HepG2 (cell line): Measurements from ENCODE around the gene HNRNPUL1. TPM values are rescaled to one million over a fixed set of nuclear protein-coding genes. Genes with fewer than 3 reads are reported as not detected.

ENCODE experiments used
- ATAC-seq: fragments of 200-7000 bp; cut with Tn5 transposase; 3 replicates; pipeline ENCODE4 v1.9.1; 2020; ENCODE audit warnings: mild to moderate bottlenecking, moderate library complexity
- BruUV-seq: library from RNA; stranded (reverse); fragments of 400-500 nt; replicated peaks from 2 replicates; lab custom pipeline; 2021; lab: Mats Ljungman, UMichigan
- CTCF ChIA-PET: fragments of 300-600 bp; formaldehyde crosslinking; extraction: SDS; loops from one replicate; lab custom pipeline; 2021; ENCODE audit warnings: low total read pairs, inconsistent platforms, low intra/inter-chr PET ratio; lab: Yijun Ruan, JAX
- POLR2A ChIA-PET: fragments of 350-600 bp; sonication (Branson Sonifier 250); formaldehyde crosslinking; loops from one replicate; lab custom pipeline; 2020; ENCODE audit warnings: antibody characterized with exemption, inconsistent platforms; lab: Yijun Ruan, JAX
- DNase-seq: peaks from one replicate; pipeline ENCODE4 v3.0.0-alpha.2; 2015; ENCODE audit warnings: low spot score
- FAIRE-seq: peaks from 3 replicates; lab custom pipeline; 2011; peaks lifted over from hg19 to GRCh38; lab: Jason Lieb, UNC
- H2AFZ ChIP-seq: one replicate; pipeline ENCODE4 v1.6.1; 2011; ENCODE audit warnings: low read length, inconsistent platforms
- H3K27ac ChIP-seq: fragments of 300-600 bp; 3 replicates; pipeline ENCODE4 v1.8.0; 2011; ENCODE audit warnings: mixed run types, mild to moderate bottlenecking, mixed read lengths, low read length, inconsistent platforms; ENCODE audit not compliant: insufficient read depth; ENCODE audit errors: extremely low read length
- H3K27me3 ChIP-seq, 2 experiments: fragments of 200-600 bp in 1 of 2; 2 replicates in 1 of 2; 3 replicates in 1 of 2; pipeline versions ENCODE4 v1.6.0 to v1.8.0; 2011; ENCODE audit warnings: low read length in 2 of 2, mild to moderate bottlenecking in 2 of 2, moderate library complexity in 2 of 2, inconsistent platforms in 1 of 2; ENCODE audit not compliant: insufficient read depth in 2 of 2, control insufficient read depth in 1 of 2
- H3K36me3 ChIP-seq, 2 experiments: fragments of 200-600 bp in 1 of 2; replicated peaks in 1 of 2; 2 replicates in 1 of 2; 3 replicates in 1 of 2; pipeline versions ENCODE4 v1.5.1 to v1.8.0; 2011; ENCODE audit warnings: low read length in 2 of 2, inconsistent platforms in 1 of 2; ENCODE audit not compliant: insufficient read depth in 2 of 2, control insufficient read depth in 1 of 2
- H3K4me1 ChIP-seq: 2 replicates; pipeline ENCODE4 v1.5.1; 2012; ENCODE audit warnings: low read length, inconsistent platforms; ENCODE audit not compliant: insufficient read depth
- H3K4me2 ChIP-seq: 2 replicates; pipeline ENCODE4 v1.6.0; 2011; ENCODE audit warnings: low read depth, low read length, inconsistent platforms
- H3K4me3 ChIP-seq, 3 experiments: fragments of 200-600 bp in 1 of 3; sonication (generic), shearing (Covaris generic) in 1 of 3; replicated peaks in 1 of 3; 2 replicates each; pipeline ENCODE4 v1.5.1; 2011 to 2016; ENCODE audit warnings: low read length in 3 of 3, inconsistent platforms in 2 of 3, low read depth in 2 of 3, mild to moderate bottlenecking in 2 of 3, control low read depth in 1 of 3, mixed read lengths in 1 of 3; ENCODE audit not compliant: insufficient read depth in 1 of 3
- H3K79me2 ChIP-seq: one replicate; pipeline ENCODE4 v1.6.1; 2011; ENCODE audit warnings: low read length, inconsistent platforms; ENCODE audit not compliant: insufficient read depth
- H3K9ac ChIP-seq: 2 replicates; pipeline ENCODE4 v1.6.0; 2011; ENCODE audit warnings: mild to moderate bottlenecking, low read depth, low read length, inconsistent platforms; ENCODE audit not compliant: insufficient read depth
- H3K9me3 ChIP-seq: 2 replicates; pipeline ENCODE4 v1.5.1; 2012; ENCODE audit warnings: mild to moderate bottlenecking, low read length
- H4K20me1 ChIP-seq: 2 replicates; pipeline ENCODE4 v1.6.0; 2011; ENCODE audit warnings: inconsistent platforms, mild to moderate bottlenecking, low read length, moderate library complexity; ENCODE audit not compliant: insufficient read depth
- EP300 ChIP-seq, 3 experiments: sonication (generic) in 1 of 3; formaldehyde crosslinking in 1 of 3; IDR thresholded peaks; 2 replicates each; pipeline versions ENCODE4 v1.5.1 to v1.6.1; 2011 to 2020; ENCODE audit warnings: low read depth in 2 of 3, low read length in 2 of 3, borderline replicate concordance in 1 of 3, improper control_type of control experiment in 1 of 3, mild to moderate bottlenecking in 1 of 3, missing genetic modification reagents in 1 of 3, moderate library complexity in 1 of 3
- FOSL2 ChIP-seq: sonication (generic); formaldehyde crosslinking; IDR thresholded peaks from 2 replicates; pipeline ENCODE4 v1.4.0; 2020; ENCODE audit warnings: missing genetic modification reagents
- HES4 ChIP-seq: sonication (generic); formaldehyde crosslinking; IDR thresholded peaks from 2 replicates; pipeline ENCODE4 v1.9.0; 2021; ENCODE audit warnings: mild to moderate bottlenecking, missing genetic modification reagents, borderline replicate concordance
- IKZF1 ChIP-seq: fragments of 450-650 bp; IDR thresholded peaks from 2 replicates; pipeline ENCODE4 v1.7.1; 2016
- SP5 ChIP-seq: IDR thresholded peaks from 2 replicates; pipeline ENCODE4 v1.6.1; 2016; ENCODE audit warnings: low read depth, borderline replicate concordance
- TEAD3 ChIP-seq: optimal IDR thresholded peaks from 2 replicates; pipeline ENCODE3; 2016; ENCODE audit warnings: borderline replicate concordance
- WGBS: methylation state at CpG from one replicate; pipeline ENCODE4 v1.1.6; 2017; ENCODE audit warnings: low lambda C conversion rate; 5-methylcytosine and 5-hydroxymethylcytosine counted together
- in situ Hi-C: cut with HindIII; loops from 2 replicates; pipeline ENCODE4 v1.10.0; 2017; ENCODE audit warnings: low pct_unique_long_range_greater_than_20kb; ENCODE audit not compliant: extremely low pct_ligation_motif_present
- intact Hi-C: fragments of 100-400 bp; cut with micrococcal nuclease; formaldehyde crosslinking; loops from one replicate; pipeline ENCODE4 v1.10.0; 2022; ENCODE audit not compliant: unreplicated experiment
- polyA plus RNA-seq, 8 experiments: library from polyadenylated mRNA; depleted of rRNA in 3 of 8; stranded (reverse) in 7 of 8; unstranded in 1 of 8; fragments of >200 nt; fragmentation: Illumina TruSeq in 4 of 8; extraction: Trizol in 4 of 8; gene quantifications; 2 replicates each; pipeline versions ENCODE4 v1.2.1 to v1.2.3, GENCODE V29; 2011 to 2016; ENCODE audit warnings: low read depth in 4 of 8, missing spikeins in 1 of 8, mixed read lengths in 1 of 8; ENCODE audit not compliant: insufficient read depth in 1 of 8
- total RNA-seq, 5 experiments: library from RNA; depleted of rRNA; stranded (reverse); fragments of >200 nt; fragmentation: Illumina TruSeq; extraction: Trizol; gene quantifications; 2 replicates each; pipeline ENCODE4 v1.2.3, GENCODE V29; 2016; ENCODE audit warnings: low read depth in 1 of 5
- TF ChIP-seq, protein P1 (sequence below): sonication (generic); formaldehyde crosslinking; IDR thresholded peaks from 2 replicates; pipeline ENCODE4 v1.5.1; 2020; ENCODE audit warnings: mild to moderate bottlenecking, missing genetic modification reagents, moderate library complexity

HNRNPUL1 gene
- total and polyA plus RNA-seq, 2 of the 13 experiments (the other 11 are each of a cell fraction or from before 2014, with no cell fraction given) = 30.9 to 81.7 TPM

DNA sequence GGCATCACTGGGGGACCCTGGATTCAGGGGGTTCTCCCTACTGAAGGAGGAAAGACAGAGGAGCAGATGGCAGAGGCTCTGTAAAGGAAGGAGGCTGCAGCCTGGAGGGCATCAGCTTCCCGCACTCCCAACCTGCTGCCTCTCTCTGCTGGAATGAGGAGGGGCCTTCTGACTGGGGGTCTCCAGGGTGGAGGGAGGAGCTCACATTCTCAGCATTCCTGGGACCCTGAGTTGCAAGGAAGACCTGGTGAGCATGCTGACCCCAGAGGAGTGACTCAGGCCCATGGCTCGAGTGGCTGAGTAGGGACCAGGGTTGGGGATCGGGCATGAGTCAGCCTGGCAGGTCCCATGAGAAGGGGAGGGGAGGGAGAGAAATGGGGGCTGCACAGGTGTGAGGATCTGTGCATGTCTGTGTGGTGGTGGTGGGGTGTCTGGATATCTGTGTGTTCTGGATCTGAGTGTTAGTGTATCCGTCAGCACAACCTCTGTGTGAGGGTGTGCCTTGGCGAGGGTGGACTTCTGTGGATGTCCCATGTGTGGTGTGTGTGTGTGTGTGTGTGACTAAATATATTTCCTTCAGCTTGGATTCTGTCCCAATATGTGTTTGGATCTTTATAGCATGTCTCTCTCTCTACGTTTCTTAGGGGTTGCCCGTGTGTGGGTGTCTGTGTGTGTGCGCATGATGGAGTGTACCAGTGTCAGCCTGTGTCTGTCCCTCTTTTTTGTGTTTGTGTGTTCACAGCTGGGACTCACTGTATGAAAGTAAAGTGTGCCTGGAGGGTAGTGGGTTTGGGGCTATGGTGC lies 40.5 kb upstream of the HNRNPUL1 start:
- no peaks in the 10 kb centered on the region; a peak in 1 of 5 replicates for H3K27me3 ChIP-seq
- peaks cover 81% of the 10 kb centered on the region for H3K4me1 ChIP-seq
- no peak overlapping the region for H3K9ac ChIP-seq
- no peaks in the 10 kb centered on the region for H3K79me2 ChIP-seq
- no peak overlapping the region for H3K27ac ChIP-seq
- H3K36me3 ChIP-seq = no peaks in the 10 kb centered on the region
- ATAC-seq (no peak), FAIRE-seq (no peak), DNase-seq (peak; percentile 57)
- no peak overlapping the region for H2AFZ ChIP-seq
- H3K4me3 ChIP-seq = no peak overlapping the region
- no peaks in the 10 kb centered on the region for H4K20me1 ChIP-seq
- WGBS = 87% methylated on average over 4 of the region's 8 CpGs
- TF ChIP-seq SP5 (CRISPR knock-in tag) (no peak), HES4 (CRISPR knock-in tag) (no peak), IKZF1 (no peak), EP300 (IDR thresholded peaks at IDR 0.05; ENCODE audit: low read depth in 2 of 2, low read length in 2 of 2) (0 out of 4 replicates have a peak, but pooled peaks of 1 of the 2 experiments have one; percentile 13), EP300 (CRISPR knock-in tag; IDR thresholded peaks at IDR 0.05; ENCODE audit: borderline replicate concordance) (no peak), FOSL2 (CRISPR knock-in tag) (peak; percentile 85), TEAD3 (CRISPR knock-in tag) (peak; percentile 89)
- TF ChIP-seq, protein P1, sequence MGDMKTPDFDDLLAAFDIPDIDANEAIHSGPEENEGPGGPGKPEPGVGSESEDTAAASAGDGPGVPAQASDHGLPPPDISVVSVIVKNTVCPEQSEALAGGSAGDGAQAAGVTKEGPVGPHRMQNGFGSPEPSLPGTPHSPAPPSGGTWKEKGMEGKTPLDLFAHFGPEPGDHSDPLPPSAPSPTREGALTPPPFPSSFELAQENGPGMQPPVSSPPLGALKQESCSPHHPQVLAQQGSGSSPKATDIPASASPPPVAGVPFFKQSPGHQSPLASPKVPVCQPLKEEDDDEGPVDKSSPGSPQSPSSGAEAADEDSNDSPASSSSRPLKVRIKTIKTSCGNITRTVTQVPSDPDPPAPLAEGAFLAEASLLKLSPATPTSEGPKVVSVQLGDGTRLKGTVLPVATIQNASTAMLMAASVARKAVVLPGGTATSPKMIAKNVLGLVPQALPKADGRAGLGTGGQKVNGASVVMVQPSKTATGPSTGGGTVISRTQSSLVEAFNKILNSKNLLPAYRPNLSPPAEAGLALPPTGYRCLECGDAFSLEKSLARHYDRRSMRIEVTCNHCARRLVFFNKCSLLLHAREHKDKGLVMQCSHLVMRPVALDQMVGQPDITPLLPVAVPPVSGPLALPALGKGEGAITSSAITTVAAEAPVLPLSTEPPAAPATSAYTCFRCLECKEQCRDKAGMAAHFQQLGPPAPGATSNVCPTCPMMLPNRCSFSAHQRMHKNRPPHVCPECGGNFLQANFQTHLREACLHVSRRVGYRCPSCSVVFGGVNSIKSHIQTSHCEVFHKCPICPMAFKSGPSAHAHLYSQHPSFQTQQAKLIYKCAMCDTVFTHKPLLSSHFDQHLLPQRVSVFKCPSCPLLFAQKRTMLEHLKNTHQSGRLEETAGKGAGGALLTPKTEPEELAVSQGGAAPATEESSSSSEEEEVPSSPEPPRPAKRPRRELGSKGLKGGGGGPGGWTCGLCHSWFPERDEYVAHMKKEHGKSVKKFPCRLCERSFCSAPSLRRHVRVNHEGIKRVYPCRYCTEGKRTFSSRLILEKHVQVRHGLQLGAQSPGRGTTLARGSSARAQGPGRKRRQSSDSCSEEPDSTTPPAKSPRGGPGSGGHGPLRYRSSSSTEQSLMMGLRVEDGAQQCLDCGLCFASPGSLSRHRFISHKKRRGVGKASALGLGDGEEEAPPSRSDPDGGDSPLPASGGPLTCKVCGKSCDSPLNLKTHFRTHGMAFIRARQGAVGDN (CRISPR knock-in tag) = peak; percentile 31; the same call in 1 of the 2 replicates
- no peaks in the 10 kb centered on the region for H3K9me3 ChIP-seq
- no peak overlapping the region for H3K4me2 ChIP-seq
- ChIA-PET POLR2A (interaction anchor here (1.0 to 4.5 kb wide), 2 partner anchors 19 to 40 kb away, joined by 3 to 104 read pairs; partner anchors contain the start of gene HNRNPUL1), CTCF (no interaction called here)
- intact Hi-C loops (no loop called here), in situ Hi-C loops (no loop called here)
- no TSS peak for BruUV-seq
